ENCODE measurements around the gene KCNC1. TPM values are rescaled to one million over a fixed set of nuclear protein-coding genes. Genes with fewer than 3 reads are reported as not detected.

Gene KCNC1
- total RNA-seq, 1 experiment from 2014 or later = 0.20 TPM

DNA sequence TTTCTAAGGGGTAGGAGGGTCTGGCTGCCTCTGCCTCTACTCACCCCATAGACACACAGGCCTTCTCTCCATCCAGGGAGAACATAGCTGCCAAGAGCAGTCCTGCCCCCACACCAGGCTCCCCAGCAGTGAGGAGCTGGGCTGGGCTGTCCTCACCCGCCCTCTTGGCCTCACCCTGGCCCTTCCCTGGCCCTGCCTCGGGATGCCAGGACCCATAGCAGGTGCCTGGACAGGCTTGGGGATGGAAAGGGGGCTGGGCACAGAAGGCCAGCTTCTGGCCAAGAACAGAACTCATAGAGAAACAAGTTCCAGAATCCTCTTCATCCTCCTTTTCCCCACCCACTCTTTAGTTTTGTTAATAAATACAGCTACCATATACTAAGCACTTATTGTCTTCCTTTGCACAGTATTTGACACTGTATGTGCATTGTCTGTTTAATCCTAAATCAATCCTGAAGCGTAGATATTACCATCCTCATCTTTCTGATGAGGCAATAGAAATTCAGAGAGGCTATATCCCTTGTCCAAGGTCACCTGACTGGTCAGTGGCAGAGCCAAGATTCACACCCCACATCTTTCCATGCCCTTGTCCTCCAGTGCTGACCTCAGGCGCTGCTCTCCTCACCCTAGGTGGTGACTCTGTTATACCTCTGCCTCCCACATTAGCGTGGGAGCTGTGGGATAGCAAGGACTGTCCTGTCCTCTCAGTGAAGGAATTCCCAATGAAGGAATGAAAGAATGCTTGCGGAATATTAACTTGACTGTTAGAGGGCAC, 37.2 kb upstream of the KCNC1 start:
- CTCF ChIA-PET = interaction anchor here (1.9 to 2.3 kb wide), 2 partner anchors 33 to 275 kb away, joined by 5 to 14 read pairs; no protein-coding TSS in a partner anchor
- Mint-ChIP-seq H3K27me3 (ENCODE audit: low read depth) (peaks cover 48% of the 10 kb centered on the region), H3K9me3 (no peaks in the 10 kb centered on the region), H3K27ac (no peak overlapping the region), H3K4me1 (peaks cover 4% of the 10 kb centered on the region; the same call in 1 of the 2 replicates), H3K4me3 (no peak overlapping the region), H3K36me3 (no peaks in the 10 kb centered on the region)
- TF ChIP-seq, protein P1, sequence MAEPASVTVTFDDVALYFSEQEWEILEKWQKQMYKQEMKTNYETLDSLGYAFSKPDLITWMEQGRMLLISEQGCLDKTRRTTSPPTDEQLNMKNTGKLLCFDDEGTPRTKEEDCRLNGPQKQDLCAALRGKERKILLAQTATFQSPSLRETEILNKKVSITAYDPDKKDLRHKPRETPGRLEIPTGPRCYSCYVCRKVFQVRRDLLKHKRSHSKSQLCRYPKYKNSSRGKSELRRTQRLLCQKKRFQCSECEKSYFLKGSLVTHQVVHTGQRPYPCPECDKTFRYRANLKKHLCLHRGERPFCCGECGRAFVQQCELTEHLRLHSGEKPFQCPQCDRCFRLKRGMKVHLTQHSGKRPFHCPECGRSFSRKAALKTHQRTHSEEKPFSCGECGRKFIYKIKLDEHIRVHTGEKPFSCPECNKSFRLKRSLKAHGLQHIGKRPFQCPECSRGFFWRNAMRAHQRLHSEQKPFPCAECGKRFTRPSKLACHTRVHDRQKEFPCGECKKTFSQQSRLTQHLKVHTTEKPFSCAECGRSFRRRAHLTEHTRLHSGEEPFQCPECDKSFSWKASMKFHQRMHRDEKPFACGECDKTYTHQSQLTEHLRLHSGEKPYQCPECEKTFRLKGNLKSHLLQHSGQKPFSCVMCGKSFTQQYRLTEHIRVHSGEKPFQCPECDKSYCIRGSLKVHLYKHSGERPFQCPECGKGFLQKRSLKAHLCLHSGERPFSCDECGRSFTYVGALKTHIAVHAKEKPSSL (CRISPR knock-in tag; conservative IDR thresholded peaks at IDR 0.05) = no peak
- TF ChIP-seq EMX1 (CRISPR knock-in tag; IDR thresholded peaks at IDR 0.05) (no peak), OVOL2 (CRISPR knock-in tag; IDR thresholded peaks at IDR 0.05; ENCODE audit: borderline replicate concordance) (no peak), ZNF138 (CRISPR knock-in tag; conservative IDR thresholded peaks at IDR 0.05) (no peak), MYBL2 (CRISPR knock-in tag; IDR thresholded peaks at IDR 0.05) (no peak), CBFB (CRISPR knock-in tag; IDR thresholded peaks at IDR 0.05; ENCODE audit: low read depth) (no peak), ZNF423 (CRISPR knock-in tag; IDR thresholded peaks at IDR 0.05) (no peak), TP53 (CRISPR knock-in tag; IDR thresholded peaks at IDR 0.05) (no peak), SMAD4 (CRISPR knock-in tag; IDR thresholded peaks at IDR 0.05) (no peak)
- TF ChIP-seq, protein P2, sequence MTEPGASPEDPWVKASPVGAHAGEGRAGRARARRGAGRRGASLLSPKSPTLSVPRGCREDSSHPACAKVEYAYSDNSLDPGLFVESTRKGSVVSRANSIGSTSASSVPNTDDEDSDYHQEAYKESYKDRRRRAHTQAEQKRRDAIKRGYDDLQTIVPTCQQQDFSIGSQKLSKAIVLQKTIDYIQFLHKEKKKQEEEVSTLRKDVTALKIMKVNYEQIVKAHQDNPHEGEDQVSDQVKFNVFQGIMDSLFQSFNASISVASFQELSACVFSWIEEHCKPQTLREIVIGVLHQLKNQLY (CRISPR knock-in tag; IDR thresholded peaks at IDR 0.05) = no peak
- TF ChIP-seq, protein P3, sequence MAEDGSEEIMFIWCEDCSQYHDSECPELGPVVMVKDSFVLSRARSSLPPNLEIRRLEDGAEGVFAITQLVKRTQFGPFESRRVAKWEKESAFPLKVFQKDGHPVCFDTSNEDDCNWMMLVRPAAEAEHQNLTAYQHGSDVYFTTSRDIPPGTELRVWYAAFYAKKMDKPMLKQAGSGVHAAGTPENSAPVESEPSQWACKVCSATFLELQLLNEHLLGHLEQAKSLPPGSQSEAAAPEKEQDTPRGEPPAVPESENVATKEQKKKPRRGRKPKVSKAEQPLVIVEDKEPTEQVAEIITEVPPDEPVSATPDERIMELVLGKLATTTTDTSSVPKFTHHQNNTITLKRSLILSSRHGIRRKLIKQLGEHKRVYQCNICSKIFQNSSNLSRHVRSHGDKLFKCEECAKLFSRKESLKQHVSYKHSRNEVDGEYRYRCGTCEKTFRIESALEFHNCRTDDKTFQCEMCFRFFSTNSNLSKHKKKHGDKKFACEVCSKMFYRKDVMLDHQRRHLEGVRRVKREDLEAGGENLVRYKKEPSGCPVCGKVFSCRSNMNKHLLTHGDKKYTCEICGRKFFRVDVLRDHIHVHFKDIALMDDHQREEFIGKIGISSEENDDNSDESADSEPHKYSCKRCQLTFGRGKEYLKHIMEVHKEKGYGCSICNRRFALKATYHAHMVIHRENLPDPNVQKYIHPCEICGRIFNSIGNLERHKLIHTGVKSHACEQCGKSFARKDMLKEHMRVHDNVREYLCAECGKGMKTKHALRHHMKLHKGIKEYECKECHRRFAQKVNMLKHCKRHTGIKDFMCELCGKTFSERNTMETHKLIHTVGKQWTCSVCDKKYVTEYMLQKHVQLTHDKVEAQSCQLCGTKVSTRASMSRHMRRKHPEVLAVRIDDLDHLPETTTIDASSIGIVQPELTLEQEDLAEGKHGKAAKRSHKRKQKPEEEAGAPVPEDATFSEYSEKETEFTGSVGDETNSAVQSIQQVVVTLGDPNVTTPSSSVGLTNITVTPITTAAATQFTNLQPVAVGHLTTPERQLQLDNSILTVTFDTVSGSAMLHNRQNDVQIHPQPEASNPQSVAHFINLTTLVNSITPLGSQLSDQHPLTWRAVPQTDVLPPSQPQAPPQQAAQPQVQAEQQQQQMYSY (CRISPR knock-in tag; IDR thresholded peaks at IDR 0.05) = no peak
- no peak for ATAC-seq
- DNase-seq (ENCODE audit: low spot score) = no peak
- POLR2A ChIA-PET = interaction anchor here (0.6 kb wide), 1 partner anchor 613 kb away, joined by 3 read pairs; no protein-coding TSS in a partner anchor

DNA sequence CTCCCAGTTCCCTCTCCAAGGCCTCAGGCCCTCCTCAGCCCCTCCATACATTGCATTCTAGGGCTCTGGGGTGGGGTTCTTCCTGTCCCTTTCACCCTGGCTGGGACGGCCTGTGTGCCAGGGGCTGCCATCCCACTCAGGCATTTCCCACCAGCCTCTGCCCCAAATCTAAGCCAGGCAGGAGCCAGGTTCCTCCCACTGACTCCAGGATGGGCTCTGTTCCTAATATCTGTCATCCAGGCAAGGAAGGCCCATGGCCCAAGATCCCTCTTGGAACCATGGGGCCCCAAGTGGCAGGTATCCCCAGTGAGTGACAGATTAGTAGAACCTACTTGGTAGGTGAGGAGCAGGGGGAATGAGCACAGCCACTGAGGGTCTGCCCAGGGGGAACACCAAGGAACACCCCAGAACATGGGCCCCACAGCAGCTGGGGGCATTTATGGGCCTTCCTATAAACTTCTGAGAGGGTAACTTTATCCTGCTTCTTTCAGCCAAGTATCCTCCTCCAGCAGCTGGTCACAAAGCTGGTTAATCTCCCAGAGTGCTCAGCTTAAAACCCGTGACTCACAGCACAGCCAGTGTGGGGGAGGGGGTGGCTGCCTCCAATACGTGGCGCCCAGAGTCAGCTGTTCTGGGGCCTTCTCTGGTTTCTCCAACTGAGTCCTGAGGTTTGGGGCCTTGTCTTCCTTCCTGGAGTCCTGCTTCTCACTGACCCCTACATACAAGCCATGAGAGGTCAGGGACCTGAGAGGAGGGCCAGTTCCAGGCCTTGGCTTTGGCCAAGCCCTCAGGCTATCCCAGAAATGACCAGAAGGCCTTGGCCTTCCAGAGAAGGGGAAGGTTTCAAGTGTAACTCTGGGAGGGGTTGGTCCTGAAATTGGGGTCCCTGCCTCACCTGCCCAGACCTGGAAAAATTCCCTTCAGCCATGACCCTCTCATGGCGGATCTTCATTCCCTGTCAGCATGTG, 35.1 kb upstream of the KCNC1 start:
- Mint-ChIP-seq H3K27ac (no peak overlapping the region), H3K9me3 (peaks cover 17% of the 10 kb centered on the region), H3K36me3 (peaks cover 6% of the 10 kb centered on the region), H3K4me1 (peaks cover 4% of the 10 kb centered on the region; the same call in 1 of the 2 replicates), H3K4me3 (no peak overlapping the region), H3K27me3 (ENCODE audit: low read depth) (peaks cover 36% of the 10 kb centered on the region)
- ChIA-PET POLR2A (no interaction called here), CTCF (interaction anchor here (1.1 to 1.4 kb wide), 2 partner anchors 32 to 64 kb away, joined by 3 to 5 read pairs; no protein-coding TSS in a partner anchor)
- ATAC-seq (no peak), DNase-seq (ENCODE audit: low spot score) (no peak)
- TF ChIP-seq FOXJ3 (CRISPR knock-in tag; IDR thresholded peaks at IDR 0.05; ENCODE audit: borderline replicate concordance) (no peak), FOXP1 (CRISPR knock-in tag; IDR thresholded peaks at IDR 0.05; ENCODE audit: borderline replicate concordance) (no peak), ZNF121 (CRISPR knock-in tag; IDR thresholded peaks at IDR 0.05) (no peak)
- TF ChIP-seq, protein P4, sequence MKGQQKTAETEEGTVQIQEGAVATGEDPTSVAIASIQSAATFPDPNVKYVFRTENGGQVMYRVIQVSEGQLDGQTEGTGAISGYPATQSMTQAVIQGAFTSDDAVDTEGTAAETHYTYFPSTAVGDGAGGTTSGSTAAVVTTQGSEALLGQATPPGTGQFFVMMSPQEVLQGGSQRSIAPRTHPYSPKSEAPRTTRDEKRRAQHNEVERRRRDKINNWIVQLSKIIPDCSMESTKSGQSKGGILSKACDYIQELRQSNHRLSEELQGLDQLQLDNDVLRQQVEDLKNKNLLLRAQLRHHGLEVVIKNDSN (CRISPR knock-in tag; IDR thresholded peaks at IDR 0.05) = no peak
